ENCODE measurements around the gene POTEJ.
"Not testable (repeated sequence)": the region's sequence is repeated elsewhere in the genome, so short reads cannot be mapped to it uniquely, and the experiment has no call there.

POTEJ gene

DNA sequence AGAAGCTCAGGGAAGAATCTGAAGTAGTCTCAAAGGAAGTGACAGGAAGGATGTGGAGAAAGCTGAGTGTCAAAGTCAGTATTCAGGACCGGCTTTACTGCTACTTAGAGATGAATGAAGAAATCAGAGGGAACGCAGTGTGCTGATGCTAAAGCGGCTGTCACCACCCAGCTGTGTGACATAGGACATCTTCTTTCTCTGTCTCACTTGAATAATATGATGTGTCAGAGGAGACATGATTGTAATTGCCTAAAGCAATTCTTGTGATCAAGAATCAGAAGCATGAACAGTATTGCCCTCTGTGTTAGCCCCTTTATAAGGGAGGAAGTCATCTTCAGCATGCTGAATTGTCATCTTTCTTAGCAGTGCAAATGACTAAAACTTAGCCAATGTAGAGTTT lies 92.0 kb downstream of the POTEJ start:
- H3K4me3 ChIP-seq (ENCODE audit: low read length); H3K4me1 ChIP-seq (ENCODE audit: control insufficient read depth, insufficient read depth, low read length); H3K9ac ChIP-seq (ENCODE audit: low read length); H3K27me3 ChIP-seq (ENCODE audit: control insufficient read depth, insufficient read depth, low read length); H3K36me3 ChIP-seq (ENCODE audit: control insufficient read depth, insufficient read depth, low read length); H3K9me3 ChIP-seq (ENCODE audit: control insufficient read depth, low read length): not testable (repeated sequence)

Data from mucosa of stomach (tissue), 1 donor.